Measurements from ENCODE around the gene KLHL29.

The KLHL29 gene

GRCh38 chr2:23683001-23683400 is 298.0 kb downstream of the KLHL29 start:
- no peak for DNase-seq (ENCODE audit: low read depth)

GRCh38 chr2:23684395-23685176 is 299.6 kb downstream of the KLHL29 start:
- DNase-seq (ENCODE audit: low read depth), result no peak

DNA sequence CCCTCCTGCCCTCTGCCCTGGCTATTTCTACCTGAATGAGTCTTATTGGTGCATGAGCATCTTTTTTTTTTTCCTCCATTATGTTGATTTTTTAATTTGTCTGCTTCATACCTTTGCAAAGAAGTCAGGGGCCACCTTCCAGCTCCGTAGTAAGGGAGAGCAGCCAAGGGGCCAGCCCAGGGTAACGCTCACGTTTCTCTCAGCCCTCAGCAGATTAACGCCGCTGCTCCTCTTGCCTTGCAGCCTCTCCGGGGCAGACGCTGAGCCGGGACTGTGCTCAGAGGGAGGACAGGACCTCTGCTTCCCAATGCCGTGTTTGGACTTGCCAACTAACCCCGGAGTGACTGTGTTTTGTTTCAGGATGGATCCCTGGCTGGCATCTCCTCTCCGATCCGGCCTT is 300.2 kb downstream of the KLHL29 start:
- no peak for DNase-seq (ENCODE audit: low read depth)

DNA sequence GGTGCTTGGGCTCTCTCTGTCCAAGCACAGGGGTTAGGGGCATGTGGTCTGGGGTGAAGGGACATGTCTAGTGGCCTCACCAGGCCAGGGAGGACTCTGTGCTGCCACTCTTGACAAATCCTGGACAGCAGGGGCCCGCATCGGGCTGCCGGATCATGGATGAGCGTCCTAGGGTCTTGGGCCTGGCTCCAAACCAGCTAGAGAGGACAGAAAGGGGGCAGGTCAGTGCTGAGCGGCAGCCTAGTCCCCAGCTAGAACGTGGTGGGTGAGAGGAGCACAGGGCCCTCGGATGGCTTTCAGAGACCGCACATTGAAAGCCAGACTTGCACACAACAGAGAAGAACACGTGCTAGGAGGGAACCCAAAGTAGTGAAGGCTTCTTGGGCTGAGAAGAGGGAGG is 300.7 kb downstream of the KLHL29 start:
- DNase-seq (ENCODE audit: low read depth), result no peak

DNA sequence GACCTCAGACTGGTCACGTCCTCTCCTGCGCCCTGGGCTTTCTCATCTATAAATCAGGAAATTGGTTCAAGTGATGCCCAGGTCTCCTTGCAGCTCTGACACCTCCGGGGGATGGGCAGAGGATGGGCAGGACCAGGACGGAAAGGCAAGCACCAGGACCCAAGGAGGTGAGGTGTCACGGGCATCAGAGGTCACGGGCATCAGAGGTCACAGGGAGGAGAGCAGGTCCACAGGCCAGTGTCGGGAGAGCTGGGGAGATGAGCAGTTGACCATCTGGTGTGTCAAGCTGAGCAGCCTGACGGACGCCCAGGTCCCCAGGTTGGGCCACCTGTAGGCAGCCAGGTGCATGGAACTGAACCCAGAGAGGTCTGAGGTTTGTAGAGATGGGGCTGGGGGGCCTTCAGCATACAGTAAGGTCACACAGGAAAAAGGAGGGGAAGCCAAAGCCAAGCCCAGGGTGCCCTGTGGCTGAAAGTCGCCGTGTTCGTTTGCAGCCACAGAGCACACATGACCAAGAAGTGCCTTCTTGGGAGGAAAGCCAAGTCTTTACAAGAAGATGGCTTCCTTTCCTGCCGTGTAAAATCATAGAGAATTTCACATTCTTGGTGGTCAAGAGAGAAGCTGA is 301.5 kb downstream of the KLHL29 start:
- no peak for DNase-seq (ENCODE audit: low read depth)

DNA sequence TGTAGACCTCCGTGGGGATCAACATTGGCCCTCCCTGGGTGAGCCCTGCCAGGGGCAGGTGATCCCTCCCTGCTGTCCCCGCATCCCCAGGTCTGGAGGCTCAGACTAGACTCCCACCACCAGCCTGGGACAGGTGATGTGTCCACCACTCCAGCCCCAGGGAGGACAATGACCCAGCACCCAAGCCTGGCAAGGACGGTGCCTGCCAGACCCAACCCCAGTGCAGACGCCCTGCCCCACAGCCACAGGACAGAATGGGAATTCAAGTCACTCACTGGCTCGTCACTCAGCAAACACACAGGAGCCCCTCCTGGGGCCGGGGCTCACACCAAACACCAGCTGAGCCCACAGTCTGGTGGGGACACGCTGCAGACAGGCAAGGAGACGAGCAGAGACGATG is 302.2 kb downstream of the KLHL29 start:
- no peak for DNase-seq (ENCODE audit: low read depth)

DNA sequence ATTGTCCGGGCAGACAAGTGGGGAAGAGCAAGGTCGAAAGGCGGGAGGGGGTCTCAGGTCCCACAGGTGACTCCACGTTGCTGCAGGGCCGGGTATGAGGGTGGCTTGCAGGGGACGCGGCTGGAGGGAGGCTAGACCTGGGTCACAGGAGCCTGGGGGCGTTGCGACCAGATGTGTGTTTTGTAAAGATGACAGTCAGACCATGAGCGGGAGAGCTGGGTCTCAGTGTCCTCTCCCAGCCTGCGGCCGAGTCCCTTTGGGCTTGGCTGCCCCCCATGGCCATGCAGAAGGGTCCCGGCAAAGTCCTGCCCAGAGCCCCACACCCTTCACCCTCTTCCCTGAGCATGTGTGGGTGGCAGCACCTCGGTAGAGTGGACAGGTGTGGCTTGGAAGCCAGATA is 302.7 kb downstream of the KLHL29 start:
- no peak for DNase-seq (ENCODE audit: low read depth)

DNA sequence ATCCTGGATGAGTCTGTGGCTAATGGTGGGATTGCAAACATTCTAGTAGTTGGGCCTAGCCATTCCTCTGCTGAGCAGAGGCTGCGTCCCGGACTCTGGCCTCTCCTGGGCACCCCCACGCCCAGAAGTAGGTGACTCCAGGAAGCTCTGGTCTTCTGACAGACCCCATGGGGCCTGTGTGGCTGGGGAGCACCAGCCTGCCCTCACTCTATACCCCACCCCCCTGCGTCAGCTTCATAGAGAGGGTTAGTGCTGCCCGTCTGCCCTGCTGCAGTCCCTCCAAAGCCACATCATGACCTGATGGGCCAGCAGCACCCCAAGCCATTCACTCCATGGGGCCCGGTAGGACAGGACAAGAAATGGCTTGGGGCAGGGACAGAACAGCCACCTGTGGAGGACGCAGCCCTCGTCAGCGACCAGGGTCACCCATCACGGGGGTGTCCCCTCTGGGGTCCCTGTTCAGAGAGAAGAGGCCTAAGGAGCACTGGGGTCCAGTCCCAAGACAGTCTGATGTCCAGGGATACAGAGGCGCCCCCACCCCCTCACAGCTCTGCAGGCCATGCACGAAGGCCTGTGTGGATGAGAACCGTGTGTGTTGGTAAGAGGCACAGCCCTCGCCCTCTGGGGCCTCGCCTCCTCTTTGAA is 303.6 kb downstream of the KLHL29 start:
- no peak for DNase-seq (ENCODE audit: low read depth)

GRCh38 chr2:23689131-23689700 is 304.2 kb downstream of the KLHL29 start:
- no peak for DNase-seq (ENCODE audit: low read depth)

GRCh38 chr2:23689891-23690290 is 304.9 kb downstream of the KLHL29 start:
- no peak for DNase-seq (ENCODE audit: low read depth)

DNA sequence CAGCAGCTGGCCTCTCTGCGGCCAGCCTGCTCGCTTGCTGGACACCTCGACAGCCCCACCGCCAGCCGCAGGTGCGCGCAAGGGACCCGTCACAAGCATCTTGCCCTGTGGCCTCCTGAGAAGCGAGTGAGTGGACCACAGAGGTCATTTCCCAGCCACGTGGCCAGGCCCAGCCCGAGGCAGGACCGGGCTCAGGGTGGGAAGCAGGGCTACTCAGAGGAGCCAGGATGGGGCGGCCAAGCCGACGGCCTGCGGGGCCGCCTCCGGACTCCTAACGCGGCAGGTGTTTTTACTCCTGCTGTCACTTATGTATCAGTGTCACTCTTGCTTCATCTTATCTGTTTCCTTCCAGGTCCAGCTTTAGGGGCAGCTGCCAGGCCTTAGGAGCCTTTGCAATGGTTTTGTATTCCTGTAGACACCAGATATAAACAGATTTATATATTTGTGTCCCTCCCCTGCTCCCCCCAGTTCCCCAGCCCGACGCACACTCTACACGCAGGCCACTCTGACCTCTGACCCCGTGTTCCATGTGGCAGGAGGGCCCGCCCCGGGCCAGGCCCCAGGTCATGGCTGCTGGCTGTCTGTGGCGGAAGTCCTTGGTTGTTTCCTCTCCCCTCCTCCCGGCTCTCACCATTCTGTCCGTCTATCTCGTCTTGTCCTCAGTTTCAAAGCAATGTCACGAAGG is 305.6 kb downstream of the KLHL29 start:
- DNase-seq (ENCODE audit: low read depth), result no peak

DNA sequence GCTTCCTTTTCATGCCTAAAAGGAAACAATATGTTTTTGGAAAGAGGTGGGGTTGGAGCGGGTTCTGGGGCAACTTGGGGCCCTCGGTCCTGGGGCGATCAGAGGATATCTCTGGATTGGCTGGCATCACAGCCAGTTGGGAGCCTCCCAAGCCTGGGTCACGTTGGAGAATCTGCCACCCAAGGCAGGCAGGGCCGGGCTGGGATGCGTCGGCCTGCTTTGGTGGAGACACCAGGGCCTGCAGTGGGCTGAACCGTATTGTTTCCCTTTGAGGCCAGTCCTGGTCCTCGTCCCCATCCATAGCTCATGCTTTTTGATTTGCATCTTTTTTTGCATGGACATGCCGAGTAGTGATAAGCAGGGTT is 306.1 kb downstream of the KLHL29 start:
- no peak for DNase-seq (ENCODE audit: low read depth)

- no peak for DNase-seq (ENCODE audit: low read depth)
Observed at GRCh38 chr2:23691565-23691964, 306.6 kb downstream of the KLHL29 start.

- DNase-seq (ENCODE audit: low read depth), result no peak
Observed at GRCh38 chr2:23692263-23692662, 307.3 kb downstream of the KLHL29 start.

DNA sequence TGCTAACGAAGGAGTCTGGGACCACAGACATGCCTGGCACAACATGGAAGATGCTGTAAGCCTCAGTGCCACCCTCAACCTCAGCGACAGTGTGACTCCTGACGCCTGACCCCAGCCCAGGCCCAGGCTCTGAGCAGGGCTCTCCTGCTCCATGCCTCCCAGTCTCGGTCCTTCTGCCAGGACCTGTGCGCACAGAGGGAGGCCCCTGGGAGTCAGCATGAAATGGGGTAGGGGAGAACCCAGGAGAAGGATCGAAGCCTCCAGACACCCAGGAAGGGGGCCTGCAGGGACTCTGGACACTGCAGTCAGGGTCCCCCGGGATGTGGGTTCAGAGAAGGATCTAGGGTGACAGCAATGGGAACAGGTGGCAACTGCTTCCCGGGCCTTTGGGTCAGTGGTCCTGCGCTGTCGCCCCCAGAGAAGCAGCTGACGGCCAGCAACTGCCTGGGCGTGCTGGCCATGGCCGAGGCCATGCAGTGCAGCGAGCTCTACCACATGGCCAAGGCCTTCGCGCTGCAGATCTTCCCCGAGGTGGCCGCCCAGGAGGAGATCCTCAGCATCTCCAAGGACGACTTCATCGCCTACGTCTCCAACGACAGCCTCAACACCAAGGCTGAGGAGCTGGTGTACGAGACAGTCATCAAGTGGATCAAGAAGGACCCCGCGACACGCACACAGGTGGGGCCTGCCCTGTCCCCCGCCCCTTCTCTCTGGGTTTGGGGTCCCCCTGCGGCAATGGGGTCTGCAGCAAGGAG is 308.0 kb downstream of the KLHL29 start:
- DNase-seq (ENCODE audit: low read depth), result no peak

DNA sequence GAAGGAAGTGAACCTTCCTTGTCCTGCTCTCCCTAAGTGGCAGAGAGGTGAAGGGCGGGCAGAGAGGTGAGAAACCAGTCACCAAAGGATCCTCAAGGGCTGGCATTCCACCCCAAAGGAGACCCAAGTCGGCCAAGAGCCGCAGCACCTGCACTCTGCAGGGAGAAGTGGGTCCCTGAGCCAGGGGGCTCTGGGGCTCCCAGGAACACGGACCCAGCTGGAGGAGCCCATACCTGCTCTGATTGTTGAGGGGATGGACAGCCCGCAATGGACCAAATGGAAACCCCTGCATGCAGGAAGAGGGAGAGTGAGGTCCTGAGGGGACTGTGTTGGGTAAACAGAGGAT is 308.6 kb downstream of the KLHL29 start:
- no peak for DNase-seq (ENCODE audit: low read depth)

DNA sequence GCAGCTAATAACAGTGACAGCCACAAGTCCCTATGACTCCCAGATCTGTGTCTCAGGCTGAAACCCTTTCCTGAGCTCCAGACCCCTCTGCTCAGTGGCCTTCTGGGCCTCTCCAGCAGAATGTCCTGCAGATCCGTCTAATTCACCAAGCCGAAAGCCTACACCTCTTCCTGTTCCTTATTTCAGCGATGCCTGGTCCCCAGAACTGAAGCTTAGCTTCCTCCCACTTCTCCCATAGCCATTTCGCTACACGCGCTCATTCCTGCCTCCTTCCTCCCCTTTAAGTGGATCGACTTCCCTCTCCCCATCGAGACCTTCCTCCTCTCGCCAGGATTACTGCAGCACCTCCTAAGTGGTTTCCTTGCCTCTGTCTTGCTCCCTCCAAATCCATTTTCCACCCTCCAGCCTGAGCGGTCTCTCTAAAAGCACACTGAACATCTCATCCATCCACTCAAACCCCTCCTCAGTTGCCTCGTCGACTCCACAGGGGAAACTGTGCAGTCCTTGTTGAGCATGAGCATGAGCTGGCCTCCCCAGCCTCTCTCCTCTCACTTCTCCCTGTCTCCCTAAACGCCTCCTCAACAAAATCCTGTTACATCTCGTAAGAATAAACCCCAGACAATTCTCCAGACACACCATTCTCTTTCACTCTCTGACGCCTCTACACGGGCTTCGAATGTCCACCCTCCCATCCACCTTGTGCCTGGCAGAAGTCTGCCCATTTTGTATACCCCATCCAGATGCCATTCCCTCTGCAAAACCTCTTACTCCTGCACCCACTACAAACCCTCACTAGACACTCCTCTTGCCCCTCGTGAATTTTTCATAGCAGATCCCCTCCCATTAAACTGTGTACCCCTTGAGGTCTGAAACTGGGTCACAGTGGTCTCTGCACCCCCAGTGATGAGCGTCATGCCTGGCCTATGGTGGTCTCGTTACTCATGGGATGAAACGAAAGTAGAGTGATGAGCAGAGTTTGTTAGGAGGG is 309.4 kb downstream of the KLHL29 start:
- DNase-seq (ENCODE audit: low read depth), result no peak

GRCh38 chr2:23695214-23695889 is 310.4 kb downstream of the KLHL29 start:
- no peak for DNase-seq (ENCODE audit: low read depth)

DNA sequence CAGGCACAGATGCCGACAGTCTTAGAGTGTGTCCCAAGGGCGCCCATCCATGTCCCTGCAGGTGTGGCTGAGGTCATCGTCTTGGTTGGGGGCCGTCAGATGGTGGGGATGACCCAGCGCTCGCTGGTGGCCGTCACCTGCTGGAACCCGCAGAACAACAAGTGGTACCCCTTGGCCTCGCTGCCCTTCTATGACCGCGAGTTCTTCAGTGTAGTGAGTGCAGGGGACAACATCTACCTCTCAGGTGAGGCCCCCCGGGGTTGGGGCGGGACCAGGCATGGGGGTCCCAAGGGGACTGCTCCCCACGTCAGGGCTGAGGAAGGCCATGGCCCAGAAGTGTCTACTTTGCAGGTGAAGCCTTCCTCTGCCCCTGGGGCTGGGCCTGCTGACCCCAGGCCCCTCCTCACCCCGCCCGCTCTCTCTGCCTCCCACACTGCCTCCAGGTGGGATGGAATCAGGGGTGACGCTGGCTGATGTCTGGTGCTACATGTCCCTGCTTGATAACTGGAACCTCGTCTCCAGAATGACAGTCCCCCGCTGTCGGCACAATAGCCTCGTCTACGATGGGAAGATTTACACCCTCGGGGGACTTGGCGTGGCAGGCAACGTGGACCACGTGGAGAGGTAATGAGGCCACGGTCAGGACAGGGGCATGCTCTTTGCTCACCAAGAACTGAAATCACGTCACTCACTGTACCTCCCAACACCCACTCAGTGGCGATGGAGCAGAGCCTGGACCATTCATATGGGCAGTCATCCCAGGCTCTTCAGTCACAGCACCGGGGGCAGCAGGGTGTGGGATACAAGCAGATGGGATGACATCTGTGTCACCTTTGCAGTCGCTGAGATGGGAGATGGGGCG is 311.1 kb downstream of the KLHL29 start:
- DNase-seq (ENCODE audit: low read depth), result no peak
